ENCODE measurements around the gene VAPB. TPM values are rescaled to one million over a fixed set of nuclear protein-coding genes. Genes with fewer than 3 reads are reported as not detected.
A peak's percentile ranks its signal among the peaks of the same experiment; 100 is the strongest.

Gene VAPB
- total and polyA plus RNA-seq, 7 donors: 23.4 to 47.6 (median 36.9) TPM

DNA sequence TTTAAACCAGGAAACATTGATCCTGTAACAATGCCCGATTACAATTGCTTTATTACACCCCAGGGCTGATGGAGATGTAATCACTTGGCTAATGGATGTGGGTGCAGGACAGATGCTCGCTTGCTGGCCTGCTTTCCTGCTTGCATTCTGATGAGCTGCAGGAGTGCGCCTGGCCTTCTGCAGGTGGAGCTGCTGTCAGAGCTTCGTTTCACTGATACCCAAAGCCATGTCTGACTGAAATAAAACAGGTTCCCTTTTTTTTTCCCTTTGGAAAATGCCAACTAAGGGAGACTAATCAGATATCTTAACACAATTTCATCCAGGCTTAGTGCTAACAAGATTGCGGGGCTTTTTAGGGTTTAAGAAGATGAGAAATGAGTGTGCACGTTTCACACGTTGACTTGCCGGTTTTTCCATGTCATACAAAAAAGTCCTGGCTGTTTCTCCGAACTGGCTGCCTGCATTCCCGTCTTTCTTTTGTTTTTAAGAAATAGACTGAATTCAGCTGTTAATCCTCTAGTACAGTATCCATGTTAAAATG, 60.7 kb downstream of the VAPB start:
- WGBS, 2 donors: 39 to 70% methylated on average over 10 of the region's 10 CpGs
- TF ChIP-seq POLR2A (IDR thresholded peaks at IDR 0.05) (no peak), EP300 (IDR thresholded peaks at IDR 0.05) (no peak), CTCF (IDR thresholded peaks at IDR 0.05) (no peak), POLR2AphosphoS5 (IDR thresholded peaks at IDR 0.05) (peak in 2 of 4 donors; percentile 57 to 65)
- Histone ChIP-seq H3K27ac (peak overlapping the region in 3 of 4 donors; percentile 23 to 65 (median 55)), H3K9me3 (no peaks in the 10 kb centered on the region), H3K4me3 (no peak overlapping the region), H3K4me1 (peaks cover 0 to 43% (median 16%) of the 10 kb centered on the region in 4 donors), H3K36me3 (peaks cover 0 to 14% (median 8%) of the 10 kb centered on the region in 4 donors), H3K27me3 (no peaks in the 10 kb centered on the region)
- intact Hi-C loops (cut with DNase I): loop anchor here (5.0 kb wide), 1 partner anchor 142 kb away; the partner anchor contains the start of gene RAB22A
- no peak for DNase-seq

DNA sequence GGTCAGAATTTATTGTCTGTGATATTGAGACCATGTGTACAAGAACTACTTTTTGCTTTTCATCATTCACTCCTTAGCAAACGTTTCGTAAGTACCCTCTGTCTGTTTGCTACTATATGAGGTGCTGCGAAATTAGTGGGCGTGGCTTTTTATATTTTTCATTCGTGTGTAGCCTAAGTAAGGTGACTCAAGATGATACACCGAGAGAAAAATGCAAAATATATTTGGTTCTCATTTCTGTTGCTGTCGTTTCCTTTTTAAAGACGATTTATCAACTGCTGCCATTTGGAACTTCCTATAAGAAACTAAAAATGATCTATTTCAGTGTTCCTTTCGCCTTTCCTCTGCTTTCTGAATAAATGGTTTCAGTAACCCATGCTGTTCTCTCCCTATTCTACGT, 61.2 kb downstream of the VAPB start:
- peaks cover 0 to 43% (median 16%) of the 10 kb centered on the region in 4 donors for H3K4me1 ChIP-seq
- intact Hi-C loops (cut with DNase I): no loop called here
- H3K9me3 ChIP-seq: no peaks in the 10 kb centered on the region
- peak overlapping the region in 3 of 4 donors; percentile 23 to 65 (median 55) for H3K27ac ChIP-seq
- DNase-seq: no peak
- TF ChIP-seq EP300 (IDR thresholded peaks at IDR 0.05) (no peak), CTCF (IDR thresholded peaks at IDR 0.05) (no peak), POLR2AphosphoS5 (IDR thresholded peaks at IDR 0.05) (no peak), POLR2A (IDR thresholded peaks at IDR 0.05) (no peak)
- no peak overlapping the region for H3K4me3 ChIP-seq
- H3K27me3 ChIP-seq: no peaks in the 10 kb centered on the region
- H3K36me3 ChIP-seq: peaks cover 0 to 14% (median 5%) of the 10 kb centered on the region in 4 donors
- 45 to 60% methylated on average over 10 of the region's 10 CpGs for WGBS, 2 donors

DNA sequence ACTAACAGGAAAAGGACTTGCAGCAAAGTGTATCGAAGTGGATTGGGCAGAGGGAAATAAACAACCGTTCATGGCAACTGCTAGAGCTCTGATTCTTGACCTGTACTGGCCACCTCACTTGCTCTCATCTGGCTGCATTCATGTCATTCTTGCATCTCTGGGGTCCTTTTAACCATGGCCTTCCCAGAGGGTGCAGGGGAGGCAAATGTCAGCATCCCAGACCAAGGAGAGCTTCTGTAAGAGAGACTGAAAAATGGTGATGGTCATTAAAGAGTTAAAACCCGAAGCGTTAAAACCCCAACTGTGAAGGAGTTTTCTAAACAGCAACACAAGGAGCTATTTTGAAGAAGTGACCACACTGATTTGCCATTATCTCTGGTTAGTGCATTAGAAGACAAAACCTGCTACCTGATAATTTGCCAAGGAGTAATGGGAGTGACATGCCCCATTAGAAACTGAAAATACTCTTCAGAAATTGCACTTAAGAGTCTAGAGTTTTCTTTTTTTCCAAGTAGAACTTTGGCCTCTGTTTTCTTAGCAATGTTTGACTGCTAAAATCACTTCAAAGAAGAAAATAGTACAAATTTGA, 63.7 kb downstream of the VAPB start:
- Histone ChIP-seq H3K36me3 (peaks cover 0 to 7% (median 0%) of the 10 kb centered on the region in 4 donors), H3K4me1 (peaks cover 0 to 38% (median 16%) of the 10 kb centered on the region in 4 donors), H3K27me3 (no peaks in the 10 kb centered on the region), H3K9me3 (no peaks in the 10 kb centered on the region), H3K27ac (no peak overlapping the region), H3K4me3 (no peak overlapping the region)
- WGBS, 2 donors: 72 to 80% methylated on average over 4 of the region's 4 CpGs
- TF ChIP-seq EP300 (IDR thresholded peaks at IDR 0.05) (no peak), POLR2AphosphoS5 (IDR thresholded peaks at IDR 0.05) (no peak), CTCF (IDR thresholded peaks at IDR 0.05) (no peak), POLR2A (IDR thresholded peaks at IDR 0.05) (no peak)
- DNase-seq: no peak
- intact Hi-C loops (cut with DNase I): no loop called here

- H3K27me3 ChIP-seq: no peaks in the 10 kb centered on the region
- H3K27ac ChIP-seq: no peak overlapping the region
- intact Hi-C loops (cut with DNase I): no loop called here
- 83 to 92% methylated on average over 5 of the region's 5 CpGs for WGBS, 2 donors
- TF ChIP-seq POLR2A (IDR thresholded peaks at IDR 0.05) (no peak), POLR2AphosphoS5 (IDR thresholded peaks at IDR 0.05) (no peak)
- H3K4me1 ChIP-seq: peaks cover 0 to 37% (median 16%) of the 10 kb centered on the region in 4 donors
- no peak for DNase-seq
- no peaks in the 10 kb centered on the region for H3K9me3 ChIP-seq
- H3K36me3 ChIP-seq: peaks cover 0 to 6% (median 0%) of the 10 kb centered on the region in 4 donors
- no peak overlapping the region for H3K4me3 ChIP-seq
Observed at GRCh38 chr20:58453391-58453790, 64.4 kb downstream of the VAPB start.

DNA sequence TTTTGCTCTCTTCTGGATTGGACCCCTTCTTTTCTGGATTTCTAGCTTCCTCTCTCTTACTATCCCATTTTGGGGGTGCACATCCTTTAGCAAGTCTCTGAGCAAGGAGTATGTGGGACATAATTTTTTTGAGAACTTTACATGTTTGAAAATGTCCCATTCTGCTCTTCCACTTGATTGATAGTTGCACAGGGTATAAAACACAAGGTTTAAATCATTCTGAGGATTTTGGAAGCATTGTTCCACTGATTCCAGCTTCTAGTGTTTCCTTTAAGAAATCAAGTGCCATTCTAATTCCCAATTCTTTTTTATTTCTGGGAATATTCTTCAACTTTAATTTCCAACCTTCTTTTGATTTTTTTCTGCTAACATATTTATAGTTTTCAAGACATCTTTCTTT, 65.4 kb downstream of the VAPB start:
- TF ChIP-seq POLR2AphosphoS5 (IDR thresholded peaks at IDR 0.05): no peak
- no peak for TF ChIP-seq CTCF (IDR thresholded peaks at IDR 0.05)
- intact Hi-C loops (cut with DNase I): no loop called here
- no peaks in the 10 kb centered on the region for H3K9me3 ChIP-seq
- peaks cover 0 to 26% (median 14%) of the 10 kb centered on the region in 4 donors for H3K4me1 ChIP-seq
- H3K27me3 ChIP-seq: no peaks in the 10 kb centered on the region
- no peaks in the 10 kb centered on the region for H3K36me3 ChIP-seq
- no peak overlapping the region for H3K27ac ChIP-seq
- DNase-seq: no peak
- no peak overlapping the region for H3K4me3 ChIP-seq
